Measurements from ENCODE around the gene ZBTB49.

- TF ChIP-seq CTCF (conservative IDR thresholded peaks at IDR 0.05; ENCODE audit: low read length) = no peak
- no peak for TF ChIP-seq EZH2phosphoT487 (IDR thresholded peaks at IDR 0.05; ENCODE audit: borderline replicate concordance)
These were observed 996 bp upstream of the ZBTB49 start for GRCh38 chr4:4289055-4289454.
